T-helper 9 cell (primary cell): ENCODE measurements around the gene PLEKHA6.

ENCODE experiments used
- DNase-seq: peaks from one replicate; pipeline ENCODE4 v3.0.0-alpha.2; 2020

The PLEKHA6 gene

GRCh38 chr1:204377800-204378668, 18.3 kb upstream of the PLEKHA6 start:
- DNase-seq, result peak; percentile 37

- no peak for DNase-seq
These were observed 17.4 kb upstream of the PLEKHA6 start for GRCh38 chr1:204376919-204377799.

DNA sequence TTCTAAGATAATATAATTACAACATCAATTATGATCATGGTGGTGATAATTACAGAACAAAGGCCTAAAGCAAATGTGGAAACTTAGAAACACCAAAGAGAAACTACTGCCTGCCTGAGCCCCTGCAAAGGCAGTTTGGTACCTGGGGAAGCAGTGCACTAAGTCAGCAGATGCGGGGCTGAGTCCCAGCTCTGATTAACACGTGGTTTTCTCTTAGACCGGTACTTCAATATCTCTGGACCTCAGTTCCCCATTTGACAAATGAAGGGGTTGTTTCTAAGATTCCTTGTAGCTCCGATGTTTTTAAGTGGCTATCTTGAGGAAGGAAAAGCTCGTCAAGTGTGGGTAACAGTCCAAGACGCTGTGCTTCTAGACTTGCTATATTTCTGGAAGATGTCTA, 16.7 kb upstream of the PLEKHA6 start:
- DNase-seq, result no peak

DNA sequence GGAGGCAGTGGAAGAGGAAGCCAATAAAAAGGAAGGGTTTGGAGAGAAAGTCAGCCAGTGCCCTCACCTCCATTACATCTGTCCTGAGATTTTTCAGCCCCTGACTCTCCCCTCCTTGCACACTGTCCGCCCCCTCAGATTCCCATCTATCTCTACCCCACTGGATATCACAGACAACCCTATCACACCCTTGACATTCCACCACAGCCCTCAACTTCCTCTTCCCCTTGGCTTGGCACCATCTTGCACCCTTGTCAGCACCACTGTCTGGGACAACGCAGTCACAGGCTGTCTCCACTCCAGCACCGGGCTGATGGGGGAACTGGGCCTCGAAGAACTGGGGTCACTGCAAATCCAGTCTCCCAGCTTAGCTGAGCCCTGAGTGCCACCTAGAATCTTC, 14.2 kb upstream of the PLEKHA6 start:
- DNase-seq, result no peak

DNA sequence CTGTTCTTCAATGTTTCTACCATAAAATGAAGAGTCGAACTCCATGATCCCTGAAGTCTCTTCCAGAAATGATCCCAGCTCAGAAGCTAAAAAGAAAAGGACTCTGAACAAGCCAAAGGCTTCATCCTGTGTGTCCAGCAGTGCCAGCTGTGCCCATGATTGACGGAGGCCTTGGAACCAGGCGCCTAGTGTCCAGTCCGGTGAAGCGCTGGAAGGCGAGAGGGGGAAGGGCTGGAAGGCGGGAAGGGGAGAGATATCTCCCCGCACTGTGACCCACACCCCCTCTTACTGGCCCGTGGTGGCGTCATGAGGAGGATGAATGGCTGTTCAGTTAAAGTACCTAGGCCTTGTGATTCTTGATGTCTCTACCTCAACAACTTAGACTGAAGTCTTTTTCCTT, 10.4 kb upstream of the PLEKHA6 start:
- no peak for DNase-seq

DNA sequence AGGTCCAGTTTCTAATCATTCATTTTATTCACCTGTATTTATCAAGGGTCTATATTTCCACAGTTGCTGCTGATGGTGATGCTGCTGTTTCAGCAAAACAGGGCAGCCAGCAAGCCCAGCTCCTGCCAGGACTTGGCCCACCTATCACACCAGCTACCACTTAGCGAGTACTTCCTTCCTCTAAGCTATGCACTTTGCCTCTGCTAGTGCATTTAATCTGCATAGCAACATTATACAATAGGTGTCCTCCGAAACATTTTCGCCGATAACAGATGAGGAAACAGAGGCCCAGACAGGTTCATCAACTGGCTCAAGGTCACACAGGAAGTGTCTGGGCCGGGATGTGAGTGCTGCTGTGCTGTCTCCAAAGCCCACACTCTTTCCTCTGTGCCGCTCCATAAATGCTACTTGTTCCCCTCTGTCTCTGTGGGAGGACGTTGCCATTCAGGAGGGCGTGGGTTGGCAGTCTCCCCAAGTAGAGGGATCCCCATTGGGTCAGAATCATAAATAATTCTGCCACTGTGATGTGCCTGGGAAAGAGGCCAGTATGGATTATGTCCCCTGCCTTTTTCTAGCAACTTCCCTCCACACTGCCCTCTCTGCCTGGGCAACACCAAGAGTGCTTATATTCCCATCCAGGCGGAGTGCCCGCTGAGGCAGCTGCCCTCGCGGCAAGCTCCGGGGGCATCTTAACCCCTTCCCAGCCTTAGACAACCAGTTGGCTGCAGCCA, 9.4 kb upstream of the PLEKHA6 start:
- no peak for DNase-seq

GRCh38 chr1:204367956-204368355, 8.2 kb upstream of the PLEKHA6 start:
- no peak for DNase-seq

DNA sequence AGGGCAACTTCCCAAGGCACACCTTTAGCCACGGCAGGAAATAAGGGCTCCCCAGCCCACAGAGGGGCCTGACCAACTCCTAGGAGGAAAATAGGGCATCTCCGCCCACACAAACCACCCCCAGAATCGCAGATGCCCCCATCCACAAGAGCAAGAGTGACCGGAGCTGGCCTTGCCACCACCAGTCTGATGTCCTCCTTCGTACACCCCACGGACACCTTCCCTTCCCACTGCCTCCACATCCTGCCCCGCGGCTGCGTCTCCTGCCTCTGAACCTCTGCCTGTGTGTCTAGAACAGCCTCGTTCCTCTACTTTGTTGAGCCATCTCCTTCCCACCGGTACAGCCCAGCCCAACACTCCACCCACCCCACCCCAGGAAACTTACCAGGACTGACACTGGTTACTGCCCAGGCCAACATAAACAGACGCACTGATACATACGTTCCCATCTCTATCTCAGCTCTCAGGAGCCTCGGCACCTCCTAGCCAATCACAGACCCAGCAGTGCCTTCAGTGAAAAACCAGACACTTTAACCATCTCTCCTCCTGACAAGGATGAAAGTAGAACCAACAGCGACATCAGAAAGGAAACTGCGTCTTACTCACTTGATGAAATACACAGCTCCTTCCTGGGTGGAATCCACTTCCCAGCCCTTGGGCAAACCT, 7.6 kb upstream of the PLEKHA6 start:
- DNase-seq, result no peak

DNA sequence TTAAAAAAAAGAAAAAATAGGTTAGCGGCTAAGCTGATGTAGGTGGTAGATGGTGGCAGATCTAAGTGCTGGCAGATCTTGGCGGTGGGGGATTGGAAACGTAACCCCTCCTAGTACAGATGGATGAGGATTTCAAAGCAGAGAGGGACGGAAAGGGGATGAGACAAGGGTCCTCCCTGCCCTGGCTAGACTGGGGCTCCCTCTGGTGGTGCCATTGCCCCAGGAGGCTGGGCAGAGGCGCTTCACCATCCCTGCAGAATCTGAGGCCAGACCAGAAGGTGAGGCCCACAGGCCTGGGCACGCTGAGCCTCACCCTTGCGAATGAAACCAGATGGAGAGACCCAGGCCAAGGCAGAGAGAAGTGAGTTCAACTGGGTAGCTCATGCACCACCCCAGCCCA, 7.0 kb upstream of the PLEKHA6 start:
- no peak for DNase-seq

- DNase-seq, result peak; percentile 57
These were observed 3.8 kb upstream of the PLEKHA6 start for GRCh38 chr1:204363335-204364114.

GRCh38 chr1:204362984-204363334, 3.2 kb upstream of the PLEKHA6 start:
- no peak for DNase-seq

DNA sequence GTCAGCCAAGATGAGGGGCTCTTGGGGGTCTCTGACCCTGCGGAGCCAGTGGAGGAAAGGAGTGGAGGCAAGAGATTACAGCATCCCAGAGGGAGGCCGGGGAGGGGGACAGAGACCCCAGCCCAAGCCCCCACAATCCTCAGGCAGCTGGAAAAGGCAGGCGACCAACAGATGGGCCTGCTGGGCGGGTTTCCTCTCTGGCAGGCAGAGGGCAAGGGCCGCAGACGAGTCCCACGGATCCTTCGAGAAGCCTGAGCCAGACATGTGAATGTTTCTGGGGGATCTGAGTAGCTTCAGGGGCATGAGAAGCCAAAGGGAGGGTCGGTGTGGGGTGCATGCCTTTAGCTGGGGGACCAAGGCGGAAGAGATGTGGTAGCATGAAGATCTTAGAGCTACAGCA, 2.1 kb upstream of the PLEKHA6 start:
- no peak for DNase-seq

GRCh38 chr1:204361341-204361771, 1.6 kb upstream of the PLEKHA6 start:
- DNase-seq, result no peak

GRCh38 chr1:204360314-204360713, 585 bp upstream of the PLEKHA6 start:
- DNase-seq, result no peak

DNA sequence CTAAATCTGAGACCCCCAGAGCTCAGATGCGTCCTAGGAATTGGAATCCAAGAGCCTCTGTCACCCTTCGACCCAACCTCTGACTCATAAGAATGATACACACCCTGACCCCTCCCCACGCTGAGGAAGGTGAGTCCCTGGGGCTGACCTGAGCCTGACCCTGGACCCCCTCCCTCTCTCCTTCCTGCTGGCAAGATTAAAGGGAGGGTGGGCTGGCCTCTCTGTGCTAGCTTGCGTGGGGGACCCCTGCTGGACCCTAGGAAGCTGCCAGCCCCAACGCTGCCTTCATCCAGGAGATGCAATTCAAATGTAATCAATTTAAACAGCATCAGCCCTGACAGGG, 627 bp downstream of the PLEKHA6 start:
- no peak for DNase-seq

DNA sequence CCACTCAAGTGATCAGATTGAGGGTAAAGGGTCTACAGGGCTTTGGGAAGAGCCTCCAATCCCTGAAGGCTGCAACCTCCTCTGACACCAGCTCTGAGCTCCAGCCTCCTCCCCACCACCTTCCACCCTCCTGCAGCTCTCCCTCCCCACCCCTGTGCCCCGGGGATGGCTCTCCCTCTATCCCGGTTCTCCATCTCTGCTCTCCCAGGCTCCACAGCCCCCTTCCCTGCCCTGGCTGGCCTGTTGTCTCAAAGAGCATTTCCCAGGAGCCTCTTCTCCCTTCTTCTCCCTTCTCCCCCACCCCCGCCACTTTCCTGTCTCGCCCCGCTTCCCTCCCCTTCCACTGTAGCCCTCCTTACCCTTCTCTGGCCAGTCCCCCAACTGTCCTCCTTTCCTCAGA, 1.1 kb downstream of the PLEKHA6 start:
- no peak for DNase-seq

GRCh38 chr1:204357551-204358490, 1.9 kb downstream of the PLEKHA6 start:
- DNase-seq, result no peak

GRCh38 chr1:204356997-204357396, 2.7 kb downstream of the PLEKHA6 start:
- no peak for DNase-seq

- DNase-seq, result no peak
These were observed 3.8 kb downstream of the PLEKHA6 start for GRCh38 chr1:204355913-204356312.

- DNase-seq, result no peak
These were observed 5.2 kb downstream of the PLEKHA6 start for GRCh38 chr1:204354579-204354978.
